GM21381 (cell line): ENCODE results near the gene CTSE.
A peak's percentile ranks its signal among the peaks of the same experiment; 100 is the strongest.
"Not testable (repeated sequence)": the region's sequence is repeated elsewhere in the genome, so short reads cannot be mapped to it uniquely, and the experiment has no call there.

Experiments used
- ATAC-seq: cut with Tn5 transposase; IDR thresholded peaks from one replicate; pipeline ENCODE4 v1.9.1; 2021; ENCODE audit warnings: mild to moderate bottlenecking, moderate library complexity; ENCODE audit not compliant: unreplicated experiment

CTSE gene

GRCh38 chr1:206023695-206024094 lies at the start of gene CTSE:
Gene CTSE, minus strand, starts transcription at chr1:206023895. Its CDS starts 104 bp downstream, at chr1:206023791.
- no peak for ATAC-seq

GRCh38 chr1:206070627-206071304 lies 47.1 kb upstream of the CTSE start:
- ATAC-seq = no peak

- ATAC-seq = no peak
Measured at GRCh38 chr1:206068314-206068713, 44.6 kb upstream of the CTSE start.

- ATAC-seq = no peak
Measured at GRCh38 chr1:206067486-206068227, 44.0 kb upstream of the CTSE start.

GRCh38 chr1:206066479-206067171 lies 42.9 kb upstream of the CTSE start:
- peak; percentile 91 for ATAC-seq

GRCh38 chr1:206065547-206066145 lies 42.0 kb upstream of the CTSE start:
- no peak for ATAC-seq

GRCh38 chr1:206064501-206064900 lies 40.8 kb upstream of the CTSE start:
- ATAC-seq = not testable (repeated sequence)

GRCh38 chr1:206064001-206064400 lies 40.3 kb upstream of the CTSE start:
- ATAC-seq = not testable (repeated sequence)

GRCh38 chr1:206062464-206062863 lies 38.8 kb upstream of the CTSE start:
- no peak for ATAC-seq

GRCh38 chr1:206060844-206061243 lies 37.1 kb upstream of the CTSE start:
- ATAC-seq = no peak

GRCh38 chr1:206059355-206059915 lies 35.7 kb upstream of the CTSE start:
- no peak for ATAC-seq

GRCh38 chr1:206058927-206059292 lies 35.2 kb upstream of the CTSE start:
- ATAC-seq = no peak

GRCh38 chr1:206058289-206058926 lies 34.7 kb upstream of the CTSE start:
- not testable (repeated sequence) for ATAC-seq

GRCh38 chr1:206055639-206056323 lies 32.1 kb upstream of the CTSE start:
- ATAC-seq = not testable (repeated sequence)

- ATAC-seq = not testable (repeated sequence)
Measured at GRCh38 chr1:206055069-206055625, 31.5 kb upstream of the CTSE start.

GRCh38 chr1:206053616-206054015 lies 29.9 kb upstream of the CTSE start:
- not testable (repeated sequence) for ATAC-seq

- not testable (repeated sequence) for ATAC-seq
Measured at GRCh38 chr1:206052919-206053610, 29.4 kb upstream of the CTSE start, which contains the start of gene RHEX. Gene RHEX, plus strand, starts transcription at chr1:206053173. Its CDS starts 44,656 bp downstream, at chr1:206097829.

GRCh38 chr1:206052231-206052865 lies 28.7 kb upstream of the CTSE start:
- not testable (repeated sequence) for ATAC-seq
